ENCODE results near the gene CD86.

- TF ChIP-seq CTCF (IDR thresholded peaks at IDR 0.05) (no peak), POLR2AphosphoS5 (IDR thresholded peaks at IDR 0.05) (no peak), POLR2A (IDR thresholded peaks at IDR 0.05) (no peak), EP300 (IDR thresholded peaks at IDR 0.05) (no peak)
Observed at GRCh38 chr3:122008166-122008565, 47.0 kb upstream of the CD86 start.
